NCI-H2107 treated with DMSO at 0.1 percent for 48 hours (cell line): Measurements from ENCODE around the gene TIMM44.

Source experiments
- DNase-seq: peaks from one replicate; lab custom pipeline; 2025; ENCODE audit not compliant: unreplicated experiment; lab: John Stamatoyannopoulos, UW

The TIMM44 gene

GRCh38 chr19:7877249-7877836 lies 66.1 kb downstream of the TIMM44 start:
- no peak for DNase-seq
